Sigmoid colon (tissue), 7 donors: Measurements from ENCODE around the gene COX6B2. TPM values are rescaled to one million over a fixed set of nuclear protein-coding genes. Genes with fewer than 3 reads are reported as not detected.

Source experiments
- DNase-seq: peaks from one replicate; pipeline ENCODE4 v3.0.0-alpha.2; 2019
- H3K27ac ChIP-seq, 4 donors: fragments of 200-600 bp; sonication (generic); one replicate each; pipeline ENCODE4 v1.5.1; 2016 to 2019; ENCODE audit warnings: mild to moderate bottlenecking in 1 of 4
- H3K27me3 ChIP-seq, 3 donors: fragments of 200-600 bp; sonication (generic); one replicate each; pipeline ENCODE4 v1.5.1; 2019; ENCODE audit warnings: mild to moderate bottlenecking in 1 of 3
- H3K36me3 ChIP-seq, 4 donors: fragments of 200-600 bp; sonication (generic); one replicate each; pipeline ENCODE4 v1.5.1; 2016 to 2019
- H3K4me1 ChIP-seq, 4 donors: fragments of 200-600 bp; sonication (generic); one replicate each; pipeline ENCODE4 v1.5.1; 2017 to 2019
- H3K4me3 ChIP-seq, 4 donors: fragments of 200-600 bp; sonication (generic); one replicate each; pipeline ENCODE4 v1.5.1; 2017 to 2019; ENCODE audit warnings: mild to moderate bottlenecking in 2 of 4, moderate library complexity in 1 of 4
- H3K9me3 ChIP-seq, 4 donors: fragments of 200-600 bp in 3 of 4; sonication (generic) in 3 of 4; one replicate each; pipeline versions ENCODE4 v1.5.1 to v1.6.1; 2013 to 2019
- EP300 ChIP-seq, 4 donors: sonication (generic); formaldehyde crosslinking; IDR thresholded peaks; one replicate each; pipeline ENCODE4 v1.6.1; 2017; ENCODE audit warnings: antibody characterized with exemption in 4 of 4
- POLR2A ChIP-seq, 2 donors: fragments of 450-650 bp; IDR thresholded peaks; one replicate each; pipeline ENCODE4 v1.6.1; 2016; ENCODE audit warnings: antibody characterized with exemption in 2 of 2, mild to moderate bottlenecking in 2 of 2, moderate library complexity in 2 of 2
- POLR2AphosphoS5 ChIP-seq, 4 donors: sonication (generic); formaldehyde crosslinking; IDR thresholded peaks; one replicate each; pipeline ENCODE4 v1.6.1; 2017; ENCODE audit warnings: antibody characterized with exemption in 4 of 4
- WGBS, 2 donors: extraction: QIAGEN DNeasy Blood & Tissue Kit; methylation state at CpG; one replicate each; pipeline ENCODE4 v1.1.7; 2013; 5-methylcytosine and 5-hydroxymethylcytosine counted together
- intact Hi-C: fragments of 100-400 bp; cut with DNase I; formaldehyde crosslinking; loops from one replicate; pipeline ENCODE4 v1.15.1; 2023
- polyA plus RNA-seq, 3 donors: library from polyadenylated mRNA; stranded (reverse); fragments of 200-250 nt; gene quantifications; one replicate each; pipeline ENCODE4 v1.2.3, GENCODE V29; 2013
- total RNA-seq, 4 donors: library from RNA; depleted of rRNA; stranded (reverse); fragments of >200 nt; gene quantifications; one replicate each; pipeline ENCODE4 v1.1.0, GENCODE V29; 2016
- TF ChIP-seq, protein P1 (sequence below), 4 experiments: fragments of 450-650 bp in 3 of 4; fragments of 200-600 bp in 1 of 4; IDR thresholded peaks; one replicate each; pipeline ENCODE4 v1.5.1; 2016 to 2019; ENCODE audit warnings: antibody characterized with exemption in 4 of 4, mild to moderate bottlenecking in 3 of 4, moderate library complexity in 2 of 4
- donor health status: healthy with polysubstance abuse.
- donor health status: Bipolar disorder and iron deficiency.
- donor health status: healthy.

The COX6B2 gene
- total and polyA plus RNA-seq, 7 donors = 0.16 to 3.8 (median 0.99) TPM; not detected in 3

- no peak overlapping the region for H3K27ac ChIP-seq
- intact Hi-C loops = loop anchor here (5.0 kb wide), 1 partner anchor 42 kb away; no protein-coding TSS in a partner anchor
- H3K4me3 ChIP-seq = no peak overlapping the region
- H3K36me3 ChIP-seq = peaks cover 4 to 56% (median 5%) of the 10 kb centered on the region in 4 donors
- no peaks in the 10 kb centered on the region for H3K27me3 ChIP-seq
- H3K4me1 ChIP-seq = peaks cover 0 to 13% (median 10%) of the 10 kb centered on the region in 4 donors
- no peaks in the 10 kb centered on the region for H3K9me3 ChIP-seq
- TF ChIP-seq EP300 (IDR thresholded peaks at IDR 0.05) (no peak), POLR2AphosphoS5 (IDR thresholded peaks at IDR 0.05) (no peak), POLR2A (IDR thresholded peaks at IDR 0.05) (no peak)
- TF ChIP-seq, protein P1, sequence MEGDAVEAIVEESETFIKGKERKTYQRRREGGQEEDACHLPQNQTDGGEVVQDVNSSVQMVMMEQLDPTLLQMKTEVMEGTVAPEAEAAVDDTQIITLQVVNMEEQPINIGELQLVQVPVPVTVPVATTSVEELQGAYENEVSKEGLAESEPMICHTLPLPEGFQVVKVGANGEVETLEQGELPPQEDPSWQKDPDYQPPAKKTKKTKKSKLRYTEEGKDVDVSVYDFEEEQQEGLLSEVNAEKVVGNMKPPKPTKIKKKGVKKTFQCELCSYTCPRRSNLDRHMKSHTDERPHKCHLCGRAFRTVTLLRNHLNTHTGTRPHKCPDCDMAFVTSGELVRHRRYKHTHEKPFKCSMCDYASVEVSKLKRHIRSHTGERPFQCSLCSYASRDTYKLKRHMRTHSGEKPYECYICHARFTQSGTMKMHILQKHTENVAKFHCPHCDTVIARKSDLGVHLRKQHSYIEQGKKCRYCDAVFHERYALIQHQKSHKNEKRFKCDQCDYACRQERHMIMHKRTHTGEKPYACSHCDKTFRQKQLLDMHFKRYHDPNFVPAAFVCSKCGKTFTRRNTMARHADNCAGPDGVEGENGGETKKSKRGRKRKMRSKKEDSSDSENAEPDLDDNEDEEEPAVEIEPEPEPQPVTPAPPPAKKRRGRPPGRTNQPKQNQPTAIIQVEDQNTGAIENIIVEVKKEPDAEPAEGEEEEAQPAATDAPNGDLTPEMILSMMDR (IDR thresholded peaks at IDR 0.05) = no peak
- DNase-seq = no peak
- WGBS, 2 donors = 90 to 91% methylated on average over 10 of the region's 10 CpGs
Measured at GRCh38 chr19:55299991-55300390, 54.5 kb downstream of the COX6B2 start.

Other genes starting within 250 kb of the COX6B2 start
- gene PPP1R12C, start 237.1 kb downstream of the COX6B2 start, total RNA-seq = 100 to 1,000 TPM; 125 to 222 (median 168) TPM
- gene PPP1R12C, start 237.1 kb downstream of the COX6B2 start, polyA plus RNA-seq = 100 to 1,000 TPM in 1 of 3 donors, 10 to 100 TPM in 2; 53.6 to 139 (median 58.9) TPM
- gene TNNT1, start 205.5 kb downstream of the COX6B2 start, total RNA-seq = 1 to 10 TPM in 1 of 4 donors, not detected in 3; 2.2 TPM
- 10 to 100 TPM in 1 of 3 donors, 1 to 10 TPM in 2; 1.4 to 17.4 (median 2.3) TPM for gene TNNT1, start 205.5 kb downstream of the COX6B2 start, polyA plus RNA-seq
- gene TNNI3, start 197.0 kb downstream of the COX6B2 start, total RNA-seq = not detected
- 10 to 100 TPM in 1 of 3 donors, 1 to 10 TPM in 2; 3.6 to 45.5 (median 3.6) TPM for gene TNNI3, start 197.0 kb downstream of the COX6B2 start, polyA plus RNA-seq
- not detected for gene DNAAF3, start 188.1 kb downstream of the COX6B2 start, total RNA-seq
- 1 to 10 TPM in 1 of 3 donors, not detected in 2; 1.1 TPM for gene DNAAF3, start 188.1 kb downstream of the COX6B2 start, polyA plus RNA-seq
- gene SYT5, start 174.4 kb downstream of the COX6B2 start, total RNA-seq = 1 to 10 TPM in 3 of 4 donors, under 1 TPM in 1; 0.99 to 7.8 (median 2.4) TPM
- gene SYT5, start 174.4 kb downstream of the COX6B2 start, polyA plus RNA-seq = 1 to 10 TPM in 2 of 3 donors, under 1 TPM in 1; 0.69 to 9.6 (median 1.6) TPM
- gene PTPRH, start 145.2 kb downstream of the COX6B2 start, total RNA-seq = 1 to 10 TPM in 3 of 4 donors, under 1 TPM in 1; 0.95 to 4.3 (median 2.0) TPM
- gene PTPRH, start 145.2 kb downstream of the COX6B2 start, polyA plus RNA-seq = 10 to 100 TPM; 31.2 to 61.3 (median 33.3) TPM
- gene TMEM86B, start 126.0 kb downstream of the COX6B2 start, total RNA-seq = 1 to 10 TPM; 1.1 to 3.6 (median 1.8) TPM
- 1 to 10 TPM in 2 of 3 donors, under 1 TPM in 1; 0.69 to 7.9 (median 1.8) TPM for gene TMEM86B, start 126.0 kb downstream of the COX6B2 start, polyA plus RNA-seq
- gene PPP6R1, start 95.7 kb downstream of the COX6B2 start, total RNA-seq = 10 to 100 TPM; 17.1 to 46.8 (median 24.9) TPM
- gene PPP6R1, start 95.7 kb downstream of the COX6B2 start, polyA plus RNA-seq = 10 to 100 TPM; 19.8 to 78.1 (median 22.9) TPM
- gene HSPBP1, start 74.6 kb downstream of the COX6B2 start, total RNA-seq = 10 to 100 TPM; 19.7 to 30.5 (median 23.8) TPM
- 10 to 100 TPM; 31.8 to 62.7 (median 32.4) TPM for gene HSPBP1, start 74.6 kb downstream of the COX6B2 start, polyA plus RNA-seq
- 10 to 100 TPM in 2 of 4 donors, 1 to 10 TPM in 2; 3.9 to 20.6 (median 10.8) TPM for gene BRSK1, start 70.7 kb downstream of the COX6B2 start, total RNA-seq
- 1 to 10 TPM in 2 of 3 donors, not detected in 1; 2.9 to 4.2 TPM for gene BRSK1, start 70.7 kb downstream of the COX6B2 start, polyA plus RNA-seq
- 1 to 10 TPM in 3 of 4 donors, not detected in 1; 2.4 to 6.1 (median 4.1) TPM for gene TMEM150B, start 29.4 kb downstream of the COX6B2 start, total RNA-seq
- gene TMEM150B, start 29.4 kb downstream of the COX6B2 start, polyA plus RNA-seq = 10 to 100 TPM in 2 of 3 donors, 1 to 10 TPM in 1; 8.4 to 18.7 (median 11.8) TPM
- 10 to 100 TPM in 2 of 4 donors, 1 to 10 TPM in 2; 7.5 to 12.7 (median 9.6) TPM for gene KMT5C, start 14.8 kb downstream of the COX6B2 start, total RNA-seq
- gene KMT5C, start 14.8 kb downstream of the COX6B2 start, polyA plus RNA-seq = 10 to 100 TPM in 1 of 3 donors, 1 to 10 TPM in 2; 3.0 to 14.8 (median 3.5) TPM
- gene GARIN5B, start 8.5 kb upstream of the COX6B2 start, total RNA-seq = not detected
- not detected for gene GARIN5B, start 8.5 kb upstream of the COX6B2 start, polyA plus RNA-seq
- gene IL11, start 15.7 kb upstream of the COX6B2 start, total RNA-seq = 1 to 10 TPM in 1 of 4 donors, under 1 TPM in 1, not detected in 2; 0.81 to 4.4 TPM
- under 1 TPM in 1 of 3 donors, not detected in 2; 0.74 TPM for gene IL11, start 15.7 kb upstream of the COX6B2 start, polyA plus RNA-seq
- not detected for gene TMEM190, start 22.1 kb upstream of the COX6B2 start, total RNA-seq
- under 1 TPM in 1 of 3 donors, not detected in 2; 0.26 TPM for gene TMEM190, start 22.1 kb upstream of the COX6B2 start, polyA plus RNA-seq
- gene TMEM238, start 29.6 kb upstream of the COX6B2 start, total RNA-seq = 1 to 10 TPM in 1 of 4 donors, under 1 TPM in 2, not detected in 1; 0.54 to 1.7 (median 0.66) TPM
- gene TMEM238, start 29.6 kb upstream of the COX6B2 start, polyA plus RNA-seq = under 1 TPM in 2 of 3 donors, not detected in 1; 0.90 to 0.92 TPM
- 100 to 1,000 TPM; 253 to 607 (median 503) TPM for gene RPL28, start 31.2 kb upstream of the COX6B2 start, total RNA-seq
- gene RPL28, start 31.2 kb upstream of the COX6B2 start, polyA plus RNA-seq = 1,000 to 10,000 TPM; 1,833 to 2,816 (median 2,129) TPM
- 10 to 100 TPM; 11.8 to 23.9 (median 14.8) TPM for gene UBE2S, start 53.1 kb upstream of the COX6B2 start, total RNA-seq
- gene UBE2S, start 53.1 kb upstream of the COX6B2 start, polyA plus RNA-seq = 10 to 100 TPM in 2 of 3 donors, 1 to 10 TPM in 1; 6.6 to 32.6 (median 16.2) TPM
- under 1 TPM in 3 of 4 donors, not detected in 1; 0.28 to 0.41 (median 0.36) TPM for gene SHISA7, start 88.6 kb upstream of the COX6B2 start, total RNA-seq
- gene SHISA7, start 88.6 kb upstream of the COX6B2 start, polyA plus RNA-seq = under 1 TPM in 1 of 3 donors, not detected in 2; 0.04 TPM
- 100 to 1,000 TPM in 2 of 4 donors, 10 to 100 TPM in 2; 90.3 to 114 (median 101) TPM for gene ISOC2, start 106.9 kb upstream of the COX6B2 start, total RNA-seq
- 100 to 1,000 TPM; 147 to 173 (median 162) TPM for gene ISOC2, start 106.9 kb upstream of the COX6B2 start, polyA plus RNA-seq
- not detected for gene C19orf85, start 110.0 kb upstream of the COX6B2 start, total RNA-seq
- gene C19orf85, start 110.0 kb upstream of the COX6B2 start, polyA plus RNA-seq = under 1 TPM in 1 of 3 donors, not detected in 2; 0.07 TPM
- 10 to 100 TPM in 1 of 4 donors, 1 to 10 TPM in 3; 1.4 to 15.0 (median 3.7) TPM for gene ZNF628, start 121.9 kb upstream of the COX6B2 start, total RNA-seq
- 10 to 100 TPM in 1 of 3 donors, 1 to 10 TPM in 2; 1.8 to 10.1 (median 2.5) TPM for gene ZNF628, start 121.9 kb upstream of the COX6B2 start, polyA plus RNA-seq
- 10 to 100 TPM in 1 of 4 donors, 1 to 10 TPM in 3; 6.4 to 10.5 (median 8.4) TPM for gene NAT14, start 130.5 kb upstream of the COX6B2 start, total RNA-seq
- gene NAT14, start 130.5 kb upstream of the COX6B2 start, polyA plus RNA-seq = 10 to 100 TPM in 1 of 3 donors, 1 to 10 TPM in 2; 1.4 to 13.7 (median 2.4) TPM
- 10 to 100 TPM in 3 of 4 donors, 1 to 10 TPM in 1; 9.9 to 66.7 (median 19.2) TPM for gene SSC5D, start 133.7 kb upstream of the COX6B2 start, total RNA-seq
- gene SSC5D, start 133.7 kb upstream of the COX6B2 start, polyA plus RNA-seq = 1 to 10 TPM in 2 of 3 donors, not detected in 1; 1.2 to 3.8 TPM
- not detected for gene SBK2, start 182.4 kb upstream of the COX6B2 start, total RNA-seq
- gene SBK2, start 182.4 kb upstream of the COX6B2 start, polyA plus RNA-seq = not detected
- gene SBK3, start 190.8 kb upstream of the COX6B2 start, total RNA-seq = under 1 TPM in 1 of 4 donors, not detected in 3; 0.36 TPM
- under 1 TPM in 1 of 3 donors, not detected in 2; 0.23 TPM for gene SBK3, start 190.8 kb upstream of the COX6B2 start, polyA plus RNA-seq
- 1 to 10 TPM; 1.4 to 3.0 (median 2.2) TPM for gene ZNF579, start 226.1 kb upstream of the COX6B2 start, total RNA-seq
- 1 to 10 TPM in 2 of 3 donors, under 1 TPM in 1; 0.69 to 4.0 (median 1.8) TPM for gene ZNF579, start 226.1 kb upstream of the COX6B2 start, polyA plus RNA-seq
- 1 to 10 TPM; 3.5 to 9.6 (median 9.1) TPM for gene FIZ1, start 244.8 kb upstream of the COX6B2 start, total RNA-seq
- gene FIZ1, start 244.8 kb upstream of the COX6B2 start, polyA plus RNA-seq = 1 to 10 TPM; 5.3 to 9.0 (median 7.2) TPM
- gene ZNF524, start 245.6 kb upstream of the COX6B2 start, total RNA-seq = 10 to 100 TPM; 24.5 to 37.1 (median 31.3) TPM
- gene ZNF524, start 245.6 kb upstream of the COX6B2 start, polyA plus RNA-seq = 10 to 100 TPM; 44.1 to 49.2 (median 45.5) TPM